HEK293 (cell line): ENCODE data around the gene AGO1.

Experiments used
- CTCF ChIA-PET: fragments of 350-600 bp; formaldehyde crosslinking; extraction: SDS; loops from one replicate; lab custom pipeline; 2021; ENCODE audit warnings: antibody characterized with exemption; lab: Yijun Ruan, JAX
- POLR2A ChIA-PET: fragments of 300-600 bp; formaldehyde crosslinking; extraction: SDS; loops from one replicate; lab custom pipeline; 2020; ENCODE audit warnings: antibody characterized with exemption, inconsistent platforms; lab: Yijun Ruan, JAX
- H3K27ac ChIP-seq: fragments of 200-500 bp; sonication (Bioruptor generic); 2 replicates; pipeline ENCODE4 v1.5.1; 2014; ENCODE audit warnings: low read depth, low read length, control low read depth, inconsistent platforms; ENCODE audit errors: extremely low read depth
- H3K36me3 ChIP-seq, 2 experiments: fragments of 200-500 bp in 1 of 2; sonication (Bioruptor generic) in 1 of 2; 1 replicate in 1 of 2; 2 replicates in 1 of 2; pipeline ENCODE4 v1.5.1; 2014 to 2017; ENCODE audit warnings: inconsistent platforms in 2 of 2, low read length in 2 of 2; ENCODE audit not compliant: control insufficient read depth in 2 of 2, insufficient read depth in 1 of 2
- H3K4me1 ChIP-seq: fragments of 200-500 bp; sonication (Bioruptor generic); 2 replicates; pipeline ENCODE4 v1.5.1; 2014; ENCODE audit warnings: mild to moderate bottlenecking, low read length, inconsistent platforms; ENCODE audit not compliant: control insufficient read depth, insufficient read depth
- H3K4me3 ChIP-seq: 2 replicates; pipeline ENCODE4 v1.5.1; 2011; ENCODE audit warnings: low read depth, mild to moderate bottlenecking, control low read depth, low read length, moderate library complexity
- H3K9me3 ChIP-seq: fragments of 200-500 bp; sonication (Bioruptor generic); 2 replicates; pipeline ENCODE4 v1.5.1; 2014; ENCODE audit warnings: low read depth, low read length, inconsistent platforms; ENCODE audit not compliant: control insufficient read depth, insufficient read depth
- BCL11B ChIP-seq: fragments of 450-650 bp; formaldehyde crosslinking; IDR thresholded peaks from 2 replicates; pipeline ENCODE4 v1.5.1; 2016; ENCODE audit warnings: low read depth, missing biosample characterization, missing genetic modification characterization
- KLF7 ChIP-seq: fragments of 450-650 bp; formaldehyde crosslinking; IDR thresholded peaks from 2 replicates; pipeline ENCODE4 v1.5.1; 2016; ENCODE audit warnings: missing biosample characterization, missing genetic modification characterization, borderline replicate concordance
- REPIN1 ChIP-seq: fragments of 450-650 bp; formaldehyde crosslinking; IDR thresholded peaks from 2 replicates; pipeline ENCODE4 v1.5.1; 2017; ENCODE audit warnings: missing biosample characterization, missing genetic modification characterization, low read depth
- ZBTB10 ChIP-seq: fragments of 450-650 bp; formaldehyde crosslinking; IDR thresholded peaks from 2 replicates; pipeline ENCODE4 v1.5.1; 2016; ENCODE audit warnings: missing biosample characterization, missing genetic modification characterization
- ZBTB17 ChIP-seq: fragments of 450-650 bp; formaldehyde crosslinking; IDR thresholded peaks from 2 replicates; pipeline ENCODE4 v1.5.1; 2016; ENCODE audit warnings: missing biosample characterization, missing genetic modification characterization
- ZNF112 ChIP-seq: fragments of 450-650 bp; formaldehyde crosslinking; IDR thresholded peaks from 2 replicates; pipeline ENCODE4 v1.5.0; 2017; ENCODE audit warnings: missing biosample characterization, missing genetic modification characterization
- ZNF133 ChIP-seq: fragments of 450-650 bp; formaldehyde crosslinking; IDR thresholded peaks from 2 replicates; pipeline ENCODE4 v1.5.1; 2016; ENCODE audit warnings: missing biosample characterization, missing genetic modification characterization
- ZNF146 ChIP-seq: fragments of 450-650 bp; formaldehyde crosslinking; IDR thresholded peaks from 2 replicates; pipeline ENCODE4 v1.5.1; 2016; ENCODE audit warnings: missing biosample characterization, missing genetic modification characterization
- ZNF23 ChIP-seq: fragments of 450-650 bp; formaldehyde crosslinking; IDR thresholded peaks from 2 replicates; pipeline ENCODE4 v1.5.1; 2016; ENCODE audit warnings: missing biosample characterization, missing genetic modification characterization, borderline replicate concordance
- ZNF366 ChIP-seq: fragments of 450-650 bp; formaldehyde crosslinking; conservative IDR thresholded peaks from 2 replicates; pipeline ENCODE4 v1.5.1; 2016; ENCODE audit warnings: missing biosample characterization, missing genetic modification characterization
- ZNF391 ChIP-seq: fragments of 450-650 bp; formaldehyde crosslinking; IDR thresholded peaks from 2 replicates; pipeline ENCODE4 v1.5.1; 2016; ENCODE audit warnings: low read depth, missing biosample characterization, missing genetic modification characterization, borderline replicate concordance
- ZNF398 ChIP-seq: fragments of 450-650 bp; formaldehyde crosslinking; IDR thresholded peaks from 2 replicates; pipeline ENCODE4 v1.5.1; 2017; ENCODE audit warnings: missing biosample characterization, missing genetic modification characterization
- ZNF521 ChIP-seq: fragments of 450-650 bp; formaldehyde crosslinking; IDR thresholded peaks from 2 replicates; pipeline ENCODE4 v1.5.1; 2017; ENCODE audit warnings: missing biosample characterization, mild to moderate bottlenecking, missing genetic modification characterization
- ZNF600 ChIP-seq: fragments of 450-650 bp; formaldehyde crosslinking; IDR thresholded peaks from 2 replicates; pipeline ENCODE4 v1.5.1; 2016; ENCODE audit warnings: missing biosample characterization, missing genetic modification characterization
- ZNF610 ChIP-seq: fragments of 450-650 bp; formaldehyde crosslinking; IDR thresholded peaks from 2 replicates; pipeline ENCODE4 v1.5.1; 2016; ENCODE audit warnings: missing biosample characterization, missing genetic modification characterization, borderline replicate concordance
- ZNF629 ChIP-seq: fragments of 450-650 bp; formaldehyde crosslinking; IDR thresholded peaks from 2 replicates; pipeline ENCODE4 v1.5.1; 2017; ENCODE audit warnings: missing biosample characterization, missing genetic modification characterization
- ZNF785 ChIP-seq: fragments of 450-650 bp; formaldehyde crosslinking; IDR thresholded peaks from 2 replicates; pipeline ENCODE4 v1.5.1; 2016; ENCODE audit warnings: missing biosample characterization, missing genetic modification characterization
- ZSCAN30 ChIP-seq: fragments of 450-650 bp; IDR thresholded peaks from 2 replicates; pipeline ENCODE4 v1.5.1; 2018; ENCODE audit warnings: missing biosample characterization, mild to moderate bottlenecking, missing genetic modification characterization, moderate library complexity
- TF ChIP-seq, protein P1 (sequence below): fragments of 450-650 bp; formaldehyde crosslinking; optimal IDR thresholded peaks from 2 replicates; pipeline ENCODE3; 2016; ENCODE audit warnings: missing biosample characterization, mild to moderate bottlenecking, missing genetic modification characterization
- TF ChIP-seq, protein P2 (sequence below): fragments of 450-650 bp; formaldehyde crosslinking; IDR thresholded peaks from 2 replicates; pipeline ENCODE4 v1.5.1; 2017; ENCODE audit warnings: missing biosample characterization, missing genetic modification characterization

Gene AGO1

DNA sequence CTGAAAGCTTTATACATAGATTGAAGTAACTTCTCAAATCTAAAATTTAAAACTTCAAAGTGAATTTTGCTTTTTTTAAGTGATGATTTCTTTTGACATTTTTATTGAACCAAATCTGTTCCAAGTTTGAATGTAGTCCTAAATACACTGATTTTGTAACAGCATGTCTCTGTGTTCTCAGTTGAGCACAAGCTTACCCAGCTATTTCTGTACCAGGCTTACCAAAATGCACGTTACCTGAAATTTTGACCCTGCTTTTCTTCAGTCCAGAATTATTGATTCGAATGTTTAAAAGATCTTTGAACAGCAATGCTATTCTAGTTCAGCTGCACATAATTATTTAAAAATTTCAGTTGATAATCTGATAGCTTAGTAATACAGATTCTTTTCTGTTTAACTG, 49.6 kb upstream of the AGO1 start:
- Histone ChIP-seq H3K36me3 (peaks cover 27 to 87% of the 10 kb centered on the region in 2 experiments), H3K4me3 (no peak overlapping the region), H3K9me3 (no peaks in the 10 kb centered on the region), H3K27ac (no peak overlapping the region), H3K4me1 (no peaks in the 10 kb centered on the region)
- CTCF ChIA-PET, result interaction anchor here (0.7 to 0.9 kb wide), 2 partner anchors 47 to 761 kb away, joined by 3 read pairs; no protein-coding TSS in a partner anchor
- POLR2A ChIA-PET, result no interaction called here
- no peak for TF ChIP-seq ZNF23 (tag by site-specific recombination)
- TF ChIP-seq ZSCAN30, result no peak
- TF ChIP-seq ZBTB10 (tag by site-specific recombination), result no peak
- TF ChIP-seq ZNF521 (tag by site-specific recombination), result no peak
- no peak for TF ChIP-seq REPIN1
- TF ChIP-seq ZNF398, result no peak
- TF ChIP-seq ZNF146 (tag by site-specific recombination), result no peak
- TF ChIP-seq ZBTB17 (tag by site-specific recombination), result no peak
- no peak for TF ChIP-seq ZNF391 (tag by site-specific recombination)
- TF ChIP-seq, protein P1, sequence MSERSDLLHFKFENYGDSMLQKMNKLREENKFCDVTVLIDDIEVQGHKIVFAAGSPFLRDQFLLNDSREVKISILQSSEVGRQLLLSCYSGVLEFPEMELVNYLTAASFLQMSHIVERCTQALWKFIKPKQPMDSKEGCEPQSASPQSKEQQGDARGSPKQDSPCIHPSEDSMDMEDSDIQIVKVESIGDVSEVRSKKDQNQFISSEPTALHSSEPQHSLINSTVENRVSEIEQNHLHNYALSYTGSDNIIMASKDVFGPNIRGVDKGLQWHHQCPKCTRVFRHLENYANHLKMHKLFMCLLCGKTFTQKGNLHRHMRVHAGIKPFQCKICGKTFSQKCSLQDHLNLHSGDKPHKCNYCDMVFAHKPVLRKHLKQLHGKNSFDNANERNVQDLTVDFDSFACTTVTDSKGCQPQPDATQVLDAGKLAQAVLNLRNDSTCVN, result no peak
- no peak for TF ChIP-seq ZNF785 (tag by site-specific recombination)
- TF ChIP-seq ZNF133 (tag by site-specific recombination), result no peak
- TF ChIP-seq BCL11B (tag by site-specific recombination), result no peak
- no peak for TF ChIP-seq ZNF610 (tag by site-specific recombination)
- no peak for TF ChIP-seq ZNF600 (tag by site-specific recombination)
- no peak for TF ChIP-seq ZNF112 (tag by site-specific recombination)
- TF ChIP-seq ZNF366 (tag by site-specific recombination), result no peak
- no peak for TF ChIP-seq KLF7 (tag by site-specific recombination)
- no peak for TF ChIP-seq ZNF629 (tag by site-specific recombination)

DNA sequence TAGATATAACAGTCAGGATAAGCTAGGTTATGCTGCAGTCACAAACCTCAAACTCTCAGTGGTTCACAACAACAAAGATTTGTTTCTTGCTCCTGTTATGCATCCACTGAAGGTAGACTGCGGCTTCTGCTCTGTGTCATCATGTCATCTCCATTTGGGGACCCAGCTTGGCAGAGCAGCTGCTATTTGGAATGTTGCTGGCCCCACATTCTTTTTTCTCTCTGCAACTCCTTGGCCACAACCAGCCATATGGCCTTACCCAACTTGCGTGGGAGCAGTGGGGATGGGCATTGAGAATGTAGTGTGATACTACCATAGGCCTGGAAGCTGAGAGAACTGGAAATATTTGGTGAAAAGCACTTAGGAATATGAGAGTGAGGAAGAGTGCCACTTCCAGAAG, 48.8 kb upstream of the AGO1 start:
- Histone ChIP-seq H3K9me3 (no peaks in the 10 kb centered on the region), H3K4me3 (no peak overlapping the region), H3K27ac (no peak overlapping the region), H3K4me1 (no peaks in the 10 kb centered on the region), H3K36me3 (peaks cover 24 to 87% of the 10 kb centered on the region in 2 experiments; a peak in 2 of 3 replicates)
- 0 out of 2 replicates have a peak, but pooled peaks have one; percentile 18 for TF ChIP-seq ZNF600 (tag by site-specific recombination)
- TF ChIP-seq, protein P2, sequence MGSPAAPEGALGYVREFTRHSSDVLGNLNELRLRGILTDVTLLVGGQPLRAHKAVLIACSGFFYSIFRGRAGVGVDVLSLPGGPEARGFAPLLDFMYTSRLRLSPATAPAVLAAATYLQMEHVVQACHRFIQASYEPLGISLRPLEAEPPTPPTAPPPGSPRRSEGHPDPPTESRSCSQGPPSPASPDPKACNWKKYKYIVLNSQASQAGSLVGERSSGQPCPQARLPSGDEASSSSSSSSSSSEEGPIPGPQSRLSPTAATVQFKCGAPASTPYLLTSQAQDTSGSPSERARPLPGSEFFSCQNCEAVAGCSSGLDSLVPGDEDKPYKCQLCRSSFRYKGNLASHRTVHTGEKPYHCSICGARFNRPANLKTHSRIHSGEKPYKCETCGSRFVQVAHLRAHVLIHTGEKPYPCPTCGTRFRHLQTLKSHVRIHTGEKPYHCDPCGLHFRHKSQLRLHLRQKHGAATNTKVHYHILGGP (tag by site-specific recombination), result no peak
- POLR2A ChIA-PET, result no interaction called here
- CTCF ChIA-PET, result interaction anchor here (0.7 kb wide), 1 partner anchor 762 kb away, joined by 3 read pairs; no protein-coding TSS in a partner anchor
